ENCODE data around the gene GPX2.

Gene GPX2

GRCh38 chr14:64946310-64947045 is 3.9 kb upstream of the GPX2 start:
- Histone ChIP-seq H3K27me3 (ENCODE audit: insufficient read depth, low read length) (no peaks in the 10 kb centered on the region), H3K36me3 (ENCODE audit: insufficient read depth, low read length) (peaks cover 11% of the 10 kb centered on the region; the same call in 1 of the 2 replicates), H3K4me2 (ENCODE audit: low read length) (no peak overlapping the region), H3K4me3 (ENCODE audit: low read depth, low read length, poor library complexity, severe bottlenecking) (no peak overlapping the region), H3K9ac (ENCODE audit: low read length) (no peak overlapping the region), H3K9me3 (ENCODE audit: low read length) (no peaks in the 10 kb centered on the region), H3K79me2 (ENCODE audit: insufficient read depth, low read length) (no peaks in the 10 kb centered on the region), H3F3A (ENCODE audit: insufficient read depth, low read length) (no peaks in the 10 kb centered on the region), H4K20me1 (ENCODE audit: insufficient read depth, low read length) (no peaks in the 10 kb centered on the region), H3K4me1 (ENCODE audit: insufficient read depth, low read length, severe bottlenecking) (no peaks in the 10 kb centered on the region), H3K9me2 (ENCODE audit: low read depth, low read length) (no peaks in the 10 kb centered on the region), H3K27ac (ENCODE audit: low read depth, low read length, poor library complexity, severe bottlenecking) (no peak overlapping the region), H2AFZ (ENCODE audit: low read length) (no peak overlapping the region)
- TF ChIP-seq EZH2 (IDR thresholded peaks at IDR 0.05; ENCODE audit: borderline replicate concordance, low read length) (no peak), CTCF (IDR thresholded peaks at IDR 0.05; ENCODE audit: low read length) (no peak)

- Histone ChIP-seq H3K9me3 (ENCODE audit: low read length) (no peaks in the 10 kb centered on the region), H3K79me2 (ENCODE audit: insufficient read depth, low read length) (no peaks in the 10 kb centered on the region), H3K36me3 (ENCODE audit: insufficient read depth, low read length) (peaks cover 11% of the 10 kb centered on the region; the same call in 1 of the 2 replicates), H3K9ac (ENCODE audit: low read length) (no peak overlapping the region), H4K20me1 (ENCODE audit: insufficient read depth, low read length) (no peaks in the 10 kb centered on the region), H3K4me2 (ENCODE audit: low read length) (no peak overlapping the region), H3K9me2 (ENCODE audit: low read depth, low read length) (no peaks in the 10 kb centered on the region), H3K27ac (ENCODE audit: low read depth, low read length, poor library complexity, severe bottlenecking) (no peak overlapping the region), H2AFZ (ENCODE audit: low read length) (no peak overlapping the region), H3K4me1 (ENCODE audit: insufficient read depth, low read length, severe bottlenecking) (no peaks in the 10 kb centered on the region), H3F3A (ENCODE audit: insufficient read depth, low read length) (no peaks in the 10 kb centered on the region), H3K27me3 (ENCODE audit: insufficient read depth, low read length) (no peaks in the 10 kb centered on the region), H3K4me3 (ENCODE audit: low read depth, low read length, poor library complexity, severe bottlenecking) (no peak overlapping the region)
- no peak for TF ChIP-seq CTCF (IDR thresholded peaks at IDR 0.05; ENCODE audit: low read length)
- no peak for TF ChIP-seq EZH2 (IDR thresholded peaks at IDR 0.05; ENCODE audit: borderline replicate concordance, low read length)
Measured at GRCh38 chr14:64945431-64946178, 3.1 kb upstream of the GPX2 start.

GRCh38 chr14:64944861-64945260 is 2.3 kb upstream of the GPX2 start:
- Histone ChIP-seq H3K79me2 (ENCODE audit: insufficient read depth, low read length) (no peaks in the 10 kb centered on the region), H4K20me1 (ENCODE audit: insufficient read depth, low read length) (no peaks in the 10 kb centered on the region), H3K4me1 (ENCODE audit: insufficient read depth, low read length, severe bottlenecking) (no peaks in the 10 kb centered on the region), H3K4me2 (ENCODE audit: low read length) (no peak overlapping the region), H3K9me3 (ENCODE audit: low read length) (no peaks in the 10 kb centered on the region), H2AFZ (ENCODE audit: low read length) (no peak overlapping the region), H3F3A (ENCODE audit: insufficient read depth, low read length) (no peaks in the 10 kb centered on the region), H3K27ac (ENCODE audit: low read depth, low read length, poor library complexity, severe bottlenecking) (no peak overlapping the region), H3K36me3 (ENCODE audit: insufficient read depth, low read length) (peaks cover 17% of the 10 kb centered on the region; the same call in 1 of the 2 replicates), H3K9me2 (ENCODE audit: low read depth, low read length) (no peaks in the 10 kb centered on the region), H3K9ac (ENCODE audit: low read length) (no peak overlapping the region), H3K27me3 (ENCODE audit: insufficient read depth, low read length) (no peaks in the 10 kb centered on the region), H3K4me3 (ENCODE audit: low read depth, low read length, poor library complexity, severe bottlenecking) (no peak overlapping the region)
- TF ChIP-seq EZH2 (IDR thresholded peaks at IDR 0.05; ENCODE audit: borderline replicate concordance, low read length) (no peak), CTCF (IDR thresholded peaks at IDR 0.05; ENCODE audit: low read length) (no peak)

Measured in OCI-LY1 (cell line).